ENCODE measurements around the gene VWC2L. TPM values are rescaled to one million over a fixed set of nuclear protein-coding genes. Genes with fewer than 3 reads are reported as not detected.

Gene VWC2L
- total RNA-seq, 4 donors from 2014 or later = not detected

DNA sequence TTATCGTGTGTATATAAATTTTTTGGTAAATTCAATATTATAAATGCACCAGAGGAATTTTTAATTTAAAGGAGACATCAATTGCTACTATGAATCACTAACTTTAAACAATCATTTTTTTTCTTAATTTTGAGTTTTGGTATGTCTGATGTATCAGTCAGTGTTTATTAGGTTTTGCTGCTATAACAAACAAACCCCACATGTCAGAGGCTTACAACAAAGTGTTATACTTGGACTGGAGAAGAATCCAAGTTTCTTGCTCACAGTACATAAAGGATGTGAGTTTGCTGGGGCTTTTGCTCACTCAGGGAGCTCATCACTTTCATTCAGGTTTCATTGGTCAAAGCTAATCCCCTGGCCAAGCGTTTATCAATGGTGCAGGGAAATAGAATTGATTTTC lies 81.8 kb downstream of the VWC2L start:
- Histone ChIP-seq H3K4me3 (no peak overlapping the region), H3K9me3 (no peaks in the 10 kb centered on the region), H3K27me3 (no peaks in the 10 kb centered on the region), H3K27ac (no peak overlapping the region), H3K36me3 (no peaks in the 10 kb centered on the region), H3K4me1 (peaks cover 17 to 31% of the 10 kb centered on the region in 2 donors)
- ATAC-seq (no peak), DNase-seq (no peak)
- intact Hi-C loops (cut with DNase I; ENCODE audit: low total_unique reads) (loop anchor here (1.0 kb wide), 1 partner anchor 18 kb away; no protein-coding TSS in a partner anchor), in situ Hi-C loops (cut with MboI; ENCODE audit: low sequenced_read_pairs in 4 of 4) (no loop called here)
- no peak for TF ChIP-seq POLR2A (IDR thresholded peaks at IDR 0.05)
- TF ChIP-seq, protein P1, sequence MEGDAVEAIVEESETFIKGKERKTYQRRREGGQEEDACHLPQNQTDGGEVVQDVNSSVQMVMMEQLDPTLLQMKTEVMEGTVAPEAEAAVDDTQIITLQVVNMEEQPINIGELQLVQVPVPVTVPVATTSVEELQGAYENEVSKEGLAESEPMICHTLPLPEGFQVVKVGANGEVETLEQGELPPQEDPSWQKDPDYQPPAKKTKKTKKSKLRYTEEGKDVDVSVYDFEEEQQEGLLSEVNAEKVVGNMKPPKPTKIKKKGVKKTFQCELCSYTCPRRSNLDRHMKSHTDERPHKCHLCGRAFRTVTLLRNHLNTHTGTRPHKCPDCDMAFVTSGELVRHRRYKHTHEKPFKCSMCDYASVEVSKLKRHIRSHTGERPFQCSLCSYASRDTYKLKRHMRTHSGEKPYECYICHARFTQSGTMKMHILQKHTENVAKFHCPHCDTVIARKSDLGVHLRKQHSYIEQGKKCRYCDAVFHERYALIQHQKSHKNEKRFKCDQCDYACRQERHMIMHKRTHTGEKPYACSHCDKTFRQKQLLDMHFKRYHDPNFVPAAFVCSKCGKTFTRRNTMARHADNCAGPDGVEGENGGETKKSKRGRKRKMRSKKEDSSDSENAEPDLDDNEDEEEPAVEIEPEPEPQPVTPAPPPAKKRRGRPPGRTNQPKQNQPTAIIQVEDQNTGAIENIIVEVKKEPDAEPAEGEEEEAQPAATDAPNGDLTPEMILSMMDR (IDR thresholded peaks at IDR 0.05 in 4 of 5, conservative IDR thresholded peaks at IDR 0.05 in 1 of 5) = no peak

- intact Hi-C loops (cut with DNase I; ENCODE audit: low total_unique reads) (no loop called here), in situ Hi-C loops (cut with MboI; ENCODE audit: low sequenced_read_pairs in 4 of 4) (no loop called here)
- Histone ChIP-seq H3K9me3 (no peaks in the 10 kb centered on the region), H3K4me3 (no peak overlapping the region), H3K27ac (no peak overlapping the region), H3K4me1 (peaks cover 6 to 11% of the 10 kb centered on the region in 2 donors), H3K36me3 (no peaks in the 10 kb centered on the region), H3K27me3 (no peaks in the 10 kb centered on the region)
- no peak for DNase-seq
- ATAC-seq = no peak
- TF ChIP-seq POLR2A (IDR thresholded peaks at IDR 0.05) = no peak
- TF ChIP-seq, protein P1 (IDR thresholded peaks at IDR 0.05 in 4 of 5, conservative IDR thresholded peaks at IDR 0.05 in 1 of 5) = no peak
Observed at GRCh38 chr2:214497489-214497888, 86.6 kb downstream of the VWC2L start.

- no peak overlapping the region for H3K27ac ChIP-seq
- H3K36me3 ChIP-seq = no peaks in the 10 kb centered on the region
- no peaks in the 10 kb centered on the region for H3K9me3 ChIP-seq
- ATAC-seq (no peak), DNase-seq (no peak)
- H3K4me1 ChIP-seq = no peaks in the 10 kb centered on the region
- in situ Hi-C loops (cut with MboI; ENCODE audit: low sequenced_read_pairs in 4 of 4) = no loop called here
- no peak for TF ChIP-seq POLR2A (IDR thresholded peaks at IDR 0.05)
- TF ChIP-seq, protein P1 (IDR thresholded peaks at IDR 0.05 in 4 of 5, conservative IDR thresholded peaks at IDR 0.05 in 1 of 5) = no peak
- H3K27me3 ChIP-seq = no peaks in the 10 kb centered on the region
- intact Hi-C loops (cut with DNase I; ENCODE audit: low total_unique reads) = no loop called here
- no peak overlapping the region for H3K4me3 ChIP-seq
Observed at GRCh38 chr2:214503568-214503967, 92.7 kb downstream of the VWC2L start.

DNA sequence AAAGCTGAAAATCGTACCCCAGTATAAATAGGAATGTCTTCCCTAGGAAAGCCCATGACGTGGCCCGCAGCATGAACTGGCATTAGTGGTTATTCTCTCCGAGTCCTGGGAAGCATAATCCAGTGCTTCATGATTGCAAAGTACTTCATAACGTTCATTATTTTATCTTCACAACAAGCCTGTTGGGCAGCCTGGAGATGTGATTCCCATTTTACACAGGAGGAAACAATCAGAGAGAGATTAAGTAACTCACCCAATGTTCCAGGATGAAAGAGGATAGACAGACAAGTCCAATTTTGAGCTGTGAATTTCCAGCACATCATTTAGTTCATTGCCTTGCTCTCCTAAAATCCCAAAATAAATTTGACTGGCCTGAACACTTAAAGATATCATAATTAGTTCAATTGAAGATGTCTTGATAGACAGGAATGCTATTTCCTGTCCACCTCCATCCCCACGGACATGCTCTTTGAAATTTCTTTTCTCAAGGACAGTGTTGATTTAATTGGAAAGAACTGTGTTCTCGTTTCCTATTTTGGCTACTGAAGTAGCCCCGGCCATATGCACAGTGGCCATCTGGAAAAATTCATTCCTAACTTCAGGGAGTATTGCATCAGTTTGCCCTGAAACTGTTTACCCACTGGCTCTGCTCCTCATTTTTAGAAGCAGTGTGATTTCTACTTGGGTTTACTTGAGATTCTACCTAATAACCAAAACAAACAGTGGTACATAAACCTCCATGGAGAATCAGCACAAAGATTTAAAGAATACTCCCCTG lies 93.9 kb downstream of the VWC2L start:
- no peak for DNase-seq

More for the DNA sequence above, 93.9 kb downstream of the VWC2L start:
- Histone ChIP-seq H3K4me3 (no peak overlapping the region), H3K4me1 (no peaks in the 10 kb centered on the region), H3K27ac (no peak overlapping the region), H3K27me3 (no peaks in the 10 kb centered on the region), H3K9me3 (no peaks in the 10 kb centered on the region), H3K36me3 (no peaks in the 10 kb centered on the region)
- ATAC-seq = no peak
- in situ Hi-C loops (cut with MboI; ENCODE audit: low sequenced_read_pairs in 4 of 4) = no loop called here
- TF ChIP-seq, protein P1 (IDR thresholded peaks at IDR 0.05 in 4 of 5, conservative IDR thresholded peaks at IDR 0.05 in 1 of 5) = no peak
- no peak for TF ChIP-seq POLR2A (IDR thresholded peaks at IDR 0.05)
- intact Hi-C loops (cut with DNase I; ENCODE audit: low total_unique reads) = no loop called here
